HepG2 (cell line): ENCODE data around the gene SRPK3. TPM values are rescaled to one million over a fixed set of nuclear protein-coding genes. Genes with fewer than 3 reads are reported as not detected.

Source experiments
- HDAC1 ChIP-seq: sonication (generic); formaldehyde crosslinking; IDR thresholded peaks from 2 replicates; pipeline ENCODE4 v1.5.1; 2020; ENCODE audit warnings: mild to moderate bottlenecking, missing genetic modification reagents
- HNRNPK ChIP-seq: fragments of 200-400 bp; formaldehyde crosslinking; IDR thresholded peaks from 2 replicates; pipeline ENCODE4 v1.6.1; 2018; ENCODE audit warnings: low read length, low read depth, moderate library complexity, mild to moderate bottlenecking; ENCODE audit not compliant: poor library complexity, severe bottlenecking
- MAFK ChIP-seq, 2 experiments: IDR thresholded peaks in 1 of 2; conservative IDR thresholded peaks in 1 of 2; 2 replicates each; pipeline ENCODE4 v1.6.1; 2011; ENCODE audit warnings: improper control_type of control experiment in 2 of 2, low read length in 2 of 2
- MIER2 ChIP-seq: IDR thresholded peaks from 2 replicates; pipeline ENCODE4 v1.6.1; 2016; ENCODE audit warnings: missing biosample characterization, missing genetic modification reagents
- PHF20 ChIP-seq: sonication (generic); formaldehyde crosslinking; IDR thresholded peaks from 2 replicates; pipeline ENCODE4 v1.5.0; 2020; ENCODE audit warnings: mild to moderate bottlenecking, missing genetic modification reagents
- TBX3 ChIP-seq: fragments of 450-650 bp; IDR thresholded peaks from 2 replicates; pipeline ENCODE4 v1.6.1; 2017; ENCODE audit warnings: antibody characterized with exemption, mild to moderate bottlenecking, inconsistent platforms, borderline replicate concordance
- WIZ ChIP-seq: sonication (generic); formaldehyde crosslinking; IDR thresholded peaks from 2 replicates; pipeline ENCODE4 v1.5.1; 2020; ENCODE audit warnings: mild to moderate bottlenecking, missing genetic modification reagents
- ZBTB2 ChIP-seq: sonication (generic); formaldehyde crosslinking; IDR thresholded peaks from 2 replicates; pipeline ENCODE4 v1.8.0; 2022; ENCODE audit warnings: low read depth, missing genetic modification reagents
- ZMAT3 ChIP-seq: sonication (generic); formaldehyde crosslinking; conservative IDR thresholded peaks from 2 replicates; pipeline ENCODE4 v1.7.0; 2021; ENCODE audit warnings: missing genetic modification reagents
- ZNF30 ChIP-seq: sonication (generic); formaldehyde crosslinking; IDR thresholded peaks from 2 replicates; pipeline ENCODE4 v1.5.0; 2020; ENCODE audit warnings: mild to moderate bottlenecking, missing genetic modification reagents
- ZNF776 ChIP-seq: sonication (generic); formaldehyde crosslinking; IDR thresholded peaks from 2 replicates; pipeline ENCODE4 v1.4.0; 2020; ENCODE audit warnings: mild to moderate bottlenecking, missing genetic modification reagents
- polyA plus RNA-seq, 8 experiments: library from polyadenylated mRNA; depleted of rRNA in 3 of 8; stranded (reverse) in 7 of 8; unstranded in 1 of 8; fragments of >200 nt; fragmentation: Illumina TruSeq in 4 of 8; extraction: Trizol in 4 of 8; gene quantifications; 2 replicates each; pipeline versions ENCODE4 v1.2.1 to v1.2.3, GENCODE V29; 2011 to 2016; ENCODE audit warnings: low read depth in 4 of 8, missing spikeins in 1 of 8, mixed read lengths in 1 of 8; ENCODE audit not compliant: insufficient read depth in 1 of 8
- total RNA-seq, 5 experiments: library from RNA; depleted of rRNA; stranded (reverse); fragments of >200 nt; fragmentation: Illumina TruSeq; extraction: Trizol; gene quantifications; 2 replicates each; pipeline ENCODE4 v1.2.3, GENCODE V29; 2016; ENCODE audit warnings: low read depth in 1 of 5
- TF ChIP-seq, protein P1 (sequence below): sonication (generic); formaldehyde crosslinking; IDR thresholded peaks from 2 replicates; pipeline ENCODE4 v1.8.1; 2023; ENCODE audit warnings: mild to moderate bottlenecking, moderate library complexity, missing genetic modification reagents
- TF ChIP-seq, protein P2 (sequence below), 2 experiments: fragments of 450-650 bp in 1 of 2; sonication (generic) in 1 of 2; formaldehyde crosslinking in 1 of 2; IDR thresholded peaks; 2 replicates each; pipeline versions ENCODE4 v1.6.1 to v1.8.0; 2016 to 2022; ENCODE audit warnings: antibody characterized with exemption in 1 of 2, mild to moderate bottlenecking in 1 of 2, missing genetic modification reagents in 1 of 2
- TF ChIP-seq, protein P3 (sequence below): sonication (generic); formaldehyde crosslinking; IDR thresholded peaks from 2 replicates; pipeline ENCODE4 v1.8.1; 2023; ENCODE audit warnings: missing genetic modification reagents, mild to moderate bottlenecking, borderline replicate concordance

SRPK3 gene
- total and polyA plus RNA-seq, 2 of the 13 experiments (the other 11 are each of a cell fraction or from before 2014, with no cell fraction given): 0.22 to 0.30 TPM

DNA sequence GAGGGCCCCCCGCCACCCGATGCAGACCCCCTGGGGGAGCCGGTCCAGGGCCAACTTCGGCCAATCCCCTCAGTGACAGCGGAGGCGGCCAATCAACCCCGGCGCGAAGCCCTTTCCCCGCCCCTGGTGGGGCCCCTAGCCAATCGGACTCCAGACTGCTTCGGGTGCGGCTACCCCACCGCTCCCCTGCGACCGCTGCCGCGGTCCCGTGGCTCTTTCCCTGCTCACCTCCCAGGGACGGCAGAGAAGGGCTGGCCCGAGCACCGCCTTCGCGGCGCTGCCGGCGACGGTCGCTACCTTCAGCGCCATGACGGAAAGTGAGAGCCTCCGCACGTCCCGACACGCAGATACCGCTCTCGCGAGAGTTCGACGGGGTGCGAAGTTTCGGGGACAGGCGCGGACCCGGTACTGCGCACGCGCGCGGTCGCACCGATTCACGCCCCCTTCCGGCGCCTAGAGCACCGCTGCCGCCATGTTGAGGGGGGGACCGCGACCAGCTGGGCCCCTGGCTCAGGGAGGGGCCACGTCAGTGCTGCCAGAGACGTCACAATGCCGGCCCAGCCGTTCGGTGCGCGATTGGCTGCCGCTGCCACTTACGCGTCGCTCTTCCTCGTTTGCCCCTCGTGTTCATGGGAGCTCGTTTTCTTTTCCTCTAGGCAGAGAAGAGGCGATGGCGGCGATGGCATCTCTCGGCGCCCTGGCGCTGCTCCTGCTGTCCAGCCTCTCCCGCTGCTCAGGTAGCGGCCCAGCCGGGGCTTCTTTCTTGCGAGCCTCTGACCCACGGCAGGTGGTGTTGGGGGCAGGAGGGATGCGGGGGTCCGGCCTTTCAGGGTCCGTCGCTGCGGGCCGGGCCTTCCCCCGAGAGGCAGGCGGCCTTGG lies 13.4 kb downstream of the SRPK3 start, which contains the start of the genes IDH3G and SSR4 (continued):
- TF ChIP-seq ZMAT3: peak; percentile 20; the same call in 1 of the 2 replicates
- TF ChIP-seq MAFK (conservative IDR thresholded peaks at IDR 0.05 in 1 of 2, IDR thresholded peaks at IDR 0.05 in 1 of 2; ENCODE audit: low read length in 2 of 2): no peak
- TF ChIP-seq, protein P1, sequence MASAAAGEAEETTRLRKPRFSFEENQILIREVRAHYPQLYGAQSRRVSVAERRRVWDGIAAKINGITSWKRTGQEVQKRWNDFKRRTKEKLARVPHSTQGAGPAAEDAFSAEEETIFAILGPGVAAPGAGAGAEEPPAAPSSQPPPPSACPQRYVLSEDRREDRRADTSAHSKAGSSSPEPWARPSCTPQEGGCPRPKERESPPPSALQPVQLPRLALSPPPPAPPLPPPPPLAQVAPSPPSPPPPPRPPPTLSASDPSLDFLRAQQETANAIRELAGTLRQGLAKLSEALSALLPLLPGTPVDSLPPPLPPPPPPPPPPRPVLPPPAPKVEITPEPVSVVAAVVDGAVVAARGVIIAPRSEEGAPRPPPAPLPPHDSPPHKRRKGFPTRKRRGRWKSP (CRISPR knock-in tag): 0 out of 2 replicates have a peak, but pooled peaks have one; percentile 55
- TF ChIP-seq ZBTB2 (CRISPR knock-in tag): peak; percentile 84
- peak; percentile 75 for TF ChIP-seq HDAC1 (CRISPR knock-in tag)
- TF ChIP-seq PHF20 (CRISPR knock-in tag): peak; percentile 60
- TF ChIP-seq, protein P2, sequence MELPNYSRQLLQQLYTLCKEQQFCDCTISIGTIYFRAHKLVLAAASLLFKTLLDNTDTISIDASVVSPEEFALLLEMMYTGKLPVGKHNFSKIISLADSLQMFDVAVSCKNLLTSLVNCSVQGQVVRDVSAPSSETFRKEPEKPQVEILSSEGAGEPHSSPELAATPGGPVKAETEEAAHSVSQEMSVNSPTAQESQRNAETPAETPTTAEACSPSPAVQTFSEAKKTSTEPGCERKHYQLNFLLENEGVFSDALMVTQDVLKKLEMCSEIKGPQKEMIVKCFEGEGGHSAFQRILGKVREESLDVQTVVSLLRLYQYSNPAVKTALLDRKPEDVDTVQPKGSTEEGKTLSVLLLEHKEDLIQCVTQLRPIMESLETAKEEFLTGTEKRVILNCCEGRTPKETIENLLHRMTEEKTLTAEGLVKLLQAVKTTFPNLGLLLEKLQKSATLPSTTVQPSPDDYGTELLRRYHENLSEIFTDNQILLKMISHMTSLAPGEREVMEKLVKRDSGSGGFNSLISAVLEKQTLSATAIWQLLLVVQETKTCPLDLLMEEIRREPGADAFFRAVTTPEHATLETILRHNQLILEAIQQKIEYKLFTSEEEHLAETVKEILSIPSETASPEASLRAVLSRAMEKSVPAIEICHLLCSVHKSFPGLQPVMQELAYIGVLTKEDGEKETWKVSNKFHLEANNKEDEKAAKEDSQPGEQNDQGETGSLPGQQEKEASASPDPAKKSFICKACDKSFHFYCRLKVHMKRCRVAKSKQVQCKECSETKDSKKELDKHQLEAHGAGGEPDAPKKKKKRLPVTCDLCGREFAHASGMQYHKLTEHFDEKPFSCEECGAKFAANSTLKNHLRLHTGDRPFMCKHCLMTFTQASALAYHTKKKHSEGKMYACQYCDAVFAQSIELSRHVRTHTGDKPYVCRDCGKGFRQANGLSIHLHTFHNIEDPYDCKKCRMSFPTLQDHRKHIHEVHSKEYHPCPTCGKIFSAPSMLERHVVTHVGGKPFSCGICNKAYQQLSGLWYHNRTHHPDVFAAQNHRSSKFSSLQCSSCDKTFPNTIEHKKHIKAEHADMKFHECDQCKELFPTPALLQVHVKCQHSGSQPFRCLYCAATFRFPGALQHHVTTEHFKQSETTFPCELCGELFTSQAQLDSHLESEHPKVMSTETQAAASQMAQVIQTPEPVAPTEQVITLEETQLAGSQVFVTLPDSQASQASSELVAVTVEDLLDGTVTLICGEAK (IDR thresholded peaks at IDR 0.05): no peak
- TF ChIP-seq, protein P2 (CRISPR knock-in tag; IDR thresholded peaks at IDR 0.05): peak; percentile 48; the same call in 1 of the 2 replicates
- no peak for TF ChIP-seq ZNF30 (CRISPR knock-in tag)
- TF ChIP-seq WIZ (CRISPR knock-in tag): 0 out of 2 replicates have a peak, but pooled peaks have one; percentile 45
- peak; percentile 64; the same call in 1 of the 2 replicates for TF ChIP-seq TBX3
- TF ChIP-seq ZNF776 (CRISPR knock-in tag): no peak; the same call in 1 of the 2 replicates
- TF ChIP-seq, protein P3, sequence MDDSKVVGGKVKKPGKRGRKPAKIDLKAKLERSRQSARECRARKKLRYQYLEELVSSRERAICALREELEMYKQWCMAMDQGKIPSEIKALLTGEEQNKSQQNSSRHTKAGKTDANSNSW (CRISPR knock-in tag): peak; percentile 61; the same call in 1 of the 2 replicates
- TF ChIP-seq HNRNPK: peak; percentile 63
- TF ChIP-seq MIER2 (CRISPR knock-in tag): peak; percentile 42; the same call in 1 of the 2 replicates
